Activated T-cell treated with anti-CD3 and anti-CD28 coated beads, Interleukin-2, amount 50 U/mL, for 48 hours (primary cell): ENCODE results near the gene ADCY2.

Source experiments
- DNase-seq, 2 experiments: peaks; one replicate each; pipeline ENCODE4 v3.0.0-alpha.2; 2020

ADCY2 gene

DNA sequence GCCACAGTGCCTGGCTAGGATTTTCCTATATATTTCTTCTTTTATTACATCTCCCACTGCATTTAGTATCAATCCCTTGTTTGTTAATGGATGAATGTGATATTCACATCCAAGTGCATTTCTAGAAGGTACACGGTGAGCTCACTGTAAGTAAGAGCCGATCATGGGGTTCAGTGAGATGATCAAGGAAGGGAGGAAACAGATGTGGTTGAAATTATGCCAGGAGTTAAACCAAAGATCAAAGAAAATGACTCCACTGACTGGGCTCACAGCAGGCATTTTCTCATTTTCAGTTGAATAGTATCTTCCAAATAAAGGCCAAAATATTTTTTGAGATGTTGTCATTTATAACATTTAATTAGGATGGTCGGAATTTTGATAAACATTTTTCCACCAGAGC is 357.2 kb downstream of the ADCY2 start:
- DNase-seq = no peak

DNA sequence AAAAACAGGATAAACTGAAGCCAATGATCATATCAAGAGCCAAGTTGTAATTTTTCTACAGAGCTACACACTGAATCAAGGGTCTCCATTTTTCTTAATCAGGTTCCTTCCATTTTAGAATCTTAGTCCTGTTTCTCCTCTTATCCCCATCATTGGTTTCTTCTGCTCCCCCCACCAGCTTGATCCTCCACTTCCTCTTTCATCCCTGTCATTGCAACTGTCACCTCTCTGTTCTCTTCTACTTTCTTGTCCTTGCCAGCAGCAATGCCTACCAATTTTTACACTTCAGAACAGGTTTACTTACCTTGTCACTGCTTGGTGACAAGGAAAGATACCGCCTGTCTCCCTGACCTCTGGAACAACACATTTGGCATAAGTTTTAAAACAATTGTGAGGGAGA is 357.7 kb downstream of the ADCY2 start:
- DNase-seq = no peak

DNA sequence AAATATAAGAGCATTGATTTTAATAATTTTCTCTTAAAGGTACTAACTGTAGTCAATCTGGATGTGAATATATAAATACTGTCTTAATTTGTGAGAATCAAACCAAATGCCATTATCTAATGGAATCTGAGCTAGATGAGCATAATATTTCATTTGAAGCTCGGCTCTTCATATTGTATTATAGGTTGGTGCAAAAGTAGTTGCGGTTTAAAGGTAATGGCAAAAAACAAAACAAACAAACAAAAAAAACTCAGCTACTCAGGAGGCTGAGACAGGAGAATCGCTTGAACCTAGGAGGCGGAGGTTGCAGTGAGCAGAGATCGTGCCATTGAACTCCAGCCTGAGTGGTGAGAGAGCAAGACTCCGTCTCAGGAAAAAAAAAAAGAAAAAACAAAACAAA is 358.6 kb downstream of the ADCY2 start:
- DNase-seq = no peak

DNA sequence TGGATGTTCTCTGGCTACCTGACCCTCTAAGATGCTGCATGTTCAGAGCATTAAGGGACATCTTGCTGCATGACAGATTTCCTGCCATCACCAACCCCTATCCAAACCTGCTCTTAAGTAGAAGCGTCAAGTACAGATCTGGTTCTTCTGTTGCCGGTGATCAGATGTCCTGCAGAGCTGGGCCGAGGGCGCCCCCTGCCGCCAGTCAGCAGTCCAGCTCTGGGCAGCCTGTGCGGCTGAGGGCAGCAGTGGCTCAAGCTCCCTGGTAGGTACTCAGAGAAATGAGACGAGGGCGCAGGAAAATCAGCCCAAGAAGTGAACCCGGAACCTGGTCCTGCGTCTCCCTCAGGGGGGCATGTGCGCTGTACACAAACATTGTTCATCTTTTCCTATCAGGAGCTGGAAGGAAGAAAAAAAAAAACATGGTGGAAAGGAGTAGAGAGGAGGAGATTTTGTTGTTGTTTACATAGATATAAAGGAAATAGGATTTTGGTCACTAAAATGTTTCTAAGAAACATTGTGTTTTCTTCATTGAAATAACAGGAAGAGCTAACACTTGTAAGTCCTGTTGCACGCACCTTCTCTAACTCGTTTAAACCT is 359.2 kb downstream of the ADCY2 start:
- peak; percentile 48 to 60 for DNase-seq

DNA sequence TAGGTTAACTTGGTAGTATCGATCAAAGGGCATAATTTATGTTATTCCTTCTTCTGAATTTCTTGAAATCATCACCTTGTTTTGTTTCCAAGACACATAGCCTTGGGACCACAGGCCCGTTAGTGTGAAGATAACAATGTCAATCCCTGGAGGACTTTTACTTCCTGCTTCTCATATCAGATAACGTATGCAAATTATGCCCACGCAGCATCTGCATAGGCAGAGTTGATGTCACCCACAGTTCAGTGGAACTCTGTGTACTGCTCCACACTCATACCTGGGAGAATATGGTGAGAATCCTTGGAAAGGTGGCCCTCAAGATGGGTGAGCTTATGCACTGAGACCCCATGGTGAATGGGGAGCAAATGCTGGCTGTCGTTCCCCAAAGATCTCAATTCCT is 360.0 kb downstream of the ADCY2 start:
- no peak for DNase-seq

DNA sequence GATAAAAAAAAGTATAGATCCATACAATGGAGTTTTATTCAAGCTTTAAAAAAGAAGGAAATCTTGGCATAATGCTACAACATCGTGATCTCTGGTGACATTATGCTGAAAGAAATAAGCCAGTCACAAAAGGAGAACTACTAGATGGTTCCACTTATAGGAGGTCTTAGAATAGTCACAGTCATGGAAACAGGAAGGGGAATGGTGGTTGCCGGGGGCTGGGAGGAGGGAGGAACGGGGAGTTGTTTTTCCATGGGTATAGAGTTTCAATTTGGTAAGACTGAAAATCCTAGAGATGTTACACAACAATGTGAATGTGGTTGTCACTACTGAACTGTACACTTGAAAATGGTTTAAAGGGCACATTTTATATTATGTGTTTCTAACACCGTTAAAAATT is 360.5 kb downstream of the ADCY2 start:
- no peak for DNase-seq

DNA sequence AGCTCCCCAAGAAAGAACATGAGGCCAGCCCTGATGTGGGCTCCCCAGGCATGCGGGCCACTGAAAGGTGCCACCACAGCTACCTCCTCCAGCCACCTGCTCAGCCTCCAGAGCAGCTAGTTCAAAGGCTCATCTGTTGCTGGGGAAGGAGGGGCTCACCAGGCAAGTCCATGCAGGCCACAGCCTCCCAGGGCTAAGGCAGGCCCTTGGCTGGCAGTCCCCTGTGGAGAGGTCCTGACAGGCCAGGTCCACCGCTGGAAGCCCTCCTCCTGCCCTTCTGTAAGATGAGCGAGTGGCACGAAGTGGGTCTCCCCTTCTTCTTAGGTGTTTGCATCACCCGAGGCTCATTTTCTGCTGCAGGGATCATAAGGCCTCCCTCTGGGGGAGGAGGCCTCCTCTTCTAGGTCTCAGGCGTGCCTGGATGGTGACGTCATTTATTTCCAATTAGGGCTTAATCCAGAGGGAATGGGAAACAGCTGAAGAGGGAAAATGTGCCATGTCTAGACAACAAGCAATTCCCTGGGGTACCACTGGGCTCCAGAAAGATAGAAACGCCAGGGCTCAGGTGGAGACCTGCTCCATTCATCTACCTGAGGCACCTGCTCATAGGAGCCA is 363.4 kb downstream of the ADCY2 start:
- no peak for DNase-seq

DNA sequence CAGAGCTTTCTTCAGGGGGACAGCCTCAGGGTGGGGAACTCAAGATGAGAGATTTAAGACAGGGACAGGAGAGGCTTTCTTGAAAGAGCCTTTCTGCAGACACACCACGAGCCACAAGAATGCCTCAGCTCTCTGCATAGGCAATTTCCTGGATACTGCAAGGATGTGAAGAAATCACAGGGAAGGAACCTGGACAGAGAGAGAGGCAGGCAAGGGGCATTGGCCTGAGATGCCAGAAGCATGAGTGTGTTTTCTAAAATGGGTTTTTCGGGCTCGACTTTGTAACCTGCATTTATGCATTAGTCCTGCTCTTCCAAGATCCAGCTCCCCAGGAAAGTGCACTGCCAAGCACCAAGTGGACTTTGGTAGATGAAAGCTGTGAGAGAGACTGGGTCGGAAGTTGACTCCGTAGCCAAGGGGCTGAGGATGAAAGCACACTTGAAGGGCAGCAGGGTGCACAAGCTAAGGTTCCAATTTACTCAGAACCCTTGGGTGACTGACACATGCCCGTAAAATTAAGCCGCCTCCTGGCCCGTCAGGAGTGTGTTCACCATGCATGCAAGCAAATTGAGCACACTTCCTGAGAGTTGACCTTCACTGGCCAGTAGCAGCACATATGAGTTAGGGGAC is 364.1 kb downstream of the ADCY2 start:
- DNase-seq = no peak

DNA sequence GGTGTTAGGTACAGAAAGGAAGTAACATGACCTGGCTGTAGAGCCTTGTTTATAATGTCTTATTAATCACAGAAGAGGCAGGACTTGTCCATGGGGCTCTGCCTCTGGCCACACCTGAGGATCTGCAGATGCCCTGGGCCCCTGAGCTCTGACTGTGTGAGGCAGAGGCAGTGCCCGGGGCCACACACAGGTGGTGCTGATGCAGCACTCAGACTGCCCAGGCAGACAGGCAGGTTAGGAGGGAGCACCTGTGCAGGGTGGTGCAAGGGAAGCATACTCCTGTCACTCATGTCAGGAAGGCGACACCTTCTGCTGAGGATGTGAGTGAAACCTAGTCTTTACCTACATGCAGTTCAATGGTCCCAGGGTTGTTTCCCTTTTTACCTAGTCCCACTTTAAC is 366.3 kb downstream of the ADCY2 start:
- DNase-seq = no peak

DNA sequence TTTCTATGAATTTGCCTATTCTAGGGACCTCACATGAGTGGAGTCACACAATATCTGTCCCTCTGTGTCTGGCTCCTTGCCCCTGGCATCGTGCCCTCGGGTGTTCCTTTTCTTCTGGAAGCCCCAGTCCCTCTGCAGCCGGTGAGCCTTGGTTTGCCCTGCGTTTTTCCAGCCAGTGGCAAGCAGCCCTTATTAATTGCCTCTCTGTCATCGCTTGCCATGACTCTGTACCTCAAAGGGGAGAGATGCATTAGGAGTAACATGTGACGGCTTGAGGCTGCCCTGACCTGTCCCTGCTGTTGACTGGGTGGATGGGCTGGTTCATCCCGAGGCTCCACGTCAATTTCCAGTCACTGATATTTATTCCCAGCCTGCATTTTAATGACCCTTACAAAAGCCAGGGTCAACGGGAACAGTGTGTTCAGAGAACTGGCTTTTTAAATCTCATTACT is 367.7 kb downstream of the ADCY2 start:
- no peak for DNase-seq

DNA sequence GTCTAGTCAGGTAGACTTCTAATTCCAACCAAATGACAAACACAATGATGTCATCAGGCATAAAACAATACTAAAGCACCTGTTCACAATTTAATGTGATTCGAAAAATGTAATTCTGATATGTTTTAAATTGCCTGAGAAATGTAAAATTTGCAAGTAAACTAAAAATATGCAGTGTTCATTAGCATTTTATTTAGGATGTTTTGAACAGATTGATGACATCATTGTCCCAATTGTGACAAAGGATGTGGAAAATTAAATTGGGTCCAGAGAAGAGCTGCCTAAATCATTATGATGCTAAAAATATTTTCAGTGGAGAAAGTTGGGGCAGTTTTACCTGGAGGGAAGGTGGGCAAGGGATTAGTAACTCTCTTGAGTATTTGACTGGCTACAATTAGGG is 368.5 kb downstream of the ADCY2 start:
- DNase-seq = no peak

DNA sequence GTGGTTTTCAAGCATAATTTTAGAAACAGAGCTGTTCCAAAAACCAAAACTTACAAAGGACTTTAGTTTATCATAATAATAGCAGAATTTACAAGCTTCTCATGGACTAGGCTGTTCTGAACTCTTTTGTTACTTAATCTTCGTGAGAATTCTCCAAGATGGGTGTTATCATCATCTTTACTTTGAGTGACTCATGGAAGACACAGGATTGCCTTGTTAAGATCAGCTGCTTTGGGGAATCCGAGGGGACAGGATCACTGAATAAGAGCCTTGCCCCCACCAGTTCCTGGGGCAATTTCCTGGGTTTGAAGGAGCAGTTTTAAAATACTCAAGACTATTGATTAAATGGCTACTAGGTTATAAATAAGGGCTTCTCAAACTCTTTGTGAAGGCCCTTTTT is 374.5 kb downstream of the ADCY2 start:
- no peak for DNase-seq

DNA sequence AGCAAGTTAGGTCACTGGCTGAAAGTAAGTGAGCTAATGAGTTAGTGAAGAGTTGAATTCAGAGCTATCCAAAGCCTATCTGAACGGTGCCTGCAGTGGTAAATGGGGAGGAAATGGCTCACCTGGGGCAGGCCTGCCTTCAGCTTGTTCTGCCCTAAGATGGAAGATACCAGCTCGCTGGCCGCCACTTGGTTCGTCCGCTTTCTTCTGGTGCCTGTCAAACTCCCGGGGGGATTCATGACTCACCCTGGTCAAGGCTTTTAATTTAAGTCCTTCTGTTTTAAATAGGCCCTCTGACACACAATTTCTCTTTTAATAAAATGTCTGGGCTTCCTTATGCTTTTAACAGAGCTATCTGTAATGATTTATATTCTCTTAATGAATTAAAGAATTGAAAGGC is 376.2 kb downstream of the ADCY2 start:
- no peak for DNase-seq

DNA sequence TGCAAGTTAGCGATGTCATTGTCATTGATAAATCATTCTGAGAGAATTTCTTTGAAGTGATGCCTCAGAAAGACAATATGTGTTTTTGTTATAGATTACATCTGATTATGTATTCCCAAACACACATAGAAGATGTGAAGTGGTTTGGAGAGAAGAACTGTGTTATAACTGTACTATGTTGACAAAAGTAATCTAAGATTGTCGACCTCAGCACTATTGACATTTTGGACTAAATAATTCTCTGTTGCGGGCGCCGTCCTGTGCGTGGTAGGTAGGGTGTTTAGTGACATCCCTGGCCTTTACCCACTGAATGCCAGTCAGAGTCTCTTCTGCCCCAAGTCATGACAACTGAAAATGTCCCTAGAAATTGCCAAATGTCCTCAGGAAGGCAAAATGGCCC is 377.2 kb downstream of the ADCY2 start:
- no peak for DNase-seq

DNA sequence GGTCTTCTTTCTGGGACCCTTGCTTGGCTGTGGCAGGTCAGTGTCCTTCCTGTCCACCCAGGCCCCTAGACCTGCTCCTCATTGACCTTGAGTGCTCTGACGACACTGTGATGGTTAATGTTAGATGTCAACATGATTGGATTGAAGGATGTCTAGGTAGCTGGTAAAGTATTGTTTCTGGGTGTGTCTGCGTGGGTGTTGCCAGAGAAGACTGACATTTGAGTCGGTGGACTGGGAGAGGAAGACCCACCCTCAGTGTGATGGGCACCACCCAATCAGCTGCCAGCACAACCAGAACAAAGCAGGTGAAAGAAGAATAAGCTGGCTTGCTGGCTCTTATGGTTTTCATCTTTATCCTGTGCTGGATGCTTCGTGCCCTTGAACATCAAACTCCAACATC is 380.5 kb downstream of the ADCY2 start:
- DNase-seq = no peak

DNA sequence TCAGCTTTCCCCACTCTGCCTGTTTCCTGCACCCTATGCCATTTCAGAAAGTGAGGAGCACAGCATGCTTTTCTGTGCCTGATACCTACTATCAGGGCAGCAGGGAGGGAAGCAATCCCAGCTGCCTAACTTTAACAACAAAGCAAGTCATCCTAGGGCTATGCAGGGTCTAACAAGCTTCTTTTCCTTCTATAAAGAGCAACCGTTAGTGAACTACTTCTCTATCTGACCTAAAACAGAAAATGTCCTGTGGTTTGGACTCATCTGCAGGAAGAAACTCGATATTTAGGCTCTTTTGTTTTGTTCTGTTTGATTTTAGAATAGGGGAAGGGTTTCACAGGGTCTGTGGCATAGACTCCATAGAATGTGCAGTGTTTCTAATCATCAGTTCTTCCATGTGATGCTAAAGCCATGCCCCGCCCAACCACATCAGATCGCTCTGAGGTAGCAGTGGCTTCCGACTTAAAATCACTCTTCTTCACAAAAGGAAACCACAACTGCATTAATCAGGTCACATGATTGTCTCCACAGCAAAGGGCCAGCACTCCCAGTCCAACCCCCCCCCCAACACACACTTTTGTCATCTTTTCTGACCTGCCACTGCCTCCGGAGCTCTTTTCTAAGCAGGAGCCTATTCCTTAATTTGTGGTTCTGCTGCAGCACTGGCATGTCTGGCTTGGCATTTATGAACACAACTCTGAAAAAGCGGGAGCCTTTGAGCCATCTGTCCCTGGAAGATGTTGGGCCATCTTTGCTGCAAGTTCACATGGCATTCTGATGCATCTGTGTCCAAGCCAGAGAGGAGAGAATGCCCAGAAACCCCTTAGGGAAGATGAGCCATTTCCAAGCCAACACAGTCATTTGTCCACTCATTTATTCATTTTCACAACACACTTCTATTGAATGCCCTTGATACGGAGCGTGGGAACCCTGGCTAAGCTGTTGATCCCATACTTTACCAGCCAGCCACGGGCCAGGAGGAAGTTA is 383.4 kb downstream of the ADCY2 start:
- no peak for DNase-seq

DNA sequence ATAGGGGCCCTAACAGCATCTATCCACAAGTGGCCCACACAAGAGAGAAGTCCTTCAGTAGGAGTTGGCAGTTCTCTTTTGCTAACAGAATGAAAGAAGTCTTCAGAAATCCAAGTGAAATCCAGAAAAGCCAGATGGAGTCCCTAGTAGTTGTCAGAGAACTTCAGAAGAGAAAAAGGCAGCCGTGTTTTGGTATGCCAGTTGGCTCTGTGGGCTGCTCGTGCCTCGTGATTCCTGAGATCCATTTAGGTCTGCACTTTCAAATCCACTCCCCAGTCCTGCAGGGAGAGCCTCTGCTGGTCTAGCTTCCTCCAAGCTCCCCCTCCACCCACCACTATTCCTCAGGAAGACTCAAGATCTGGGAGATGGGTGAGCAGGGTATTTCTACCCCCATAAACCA is 386.0 kb downstream of the ADCY2 start:
- DNase-seq = no peak

DNA sequence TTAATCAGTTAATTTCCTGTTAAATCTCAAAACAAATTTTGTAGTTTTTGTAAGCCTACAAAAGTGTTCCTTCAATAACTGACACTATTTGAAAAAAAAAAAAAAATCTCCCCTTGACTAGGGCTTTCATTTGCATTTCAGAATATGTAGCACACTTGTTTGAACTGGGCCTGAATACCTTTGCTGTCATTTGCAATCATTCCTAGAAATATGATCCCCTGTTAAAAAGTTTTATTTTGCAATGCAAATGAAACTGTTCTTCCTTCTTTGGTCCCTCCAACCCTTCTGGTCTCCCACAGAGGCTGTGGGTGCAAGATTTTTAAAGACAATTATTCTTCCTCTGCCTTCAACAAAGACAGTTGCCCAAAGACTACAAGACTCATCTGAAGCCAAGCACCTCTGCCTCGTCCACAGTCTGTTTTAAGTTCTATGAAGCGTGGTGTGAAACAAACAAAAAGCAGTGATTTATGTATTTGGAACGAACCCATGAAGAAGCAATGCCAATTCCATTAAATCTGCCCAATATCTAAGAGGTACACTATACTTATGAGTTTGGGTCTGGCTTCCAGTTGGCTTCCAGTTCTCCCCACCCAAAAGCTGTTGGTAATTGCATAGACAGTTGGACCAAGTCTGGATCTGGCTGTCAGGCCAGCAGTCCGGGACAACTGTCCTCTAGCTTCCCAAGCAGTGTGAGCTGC is 388.9 kb downstream of the ADCY2 start:
- DNase-seq = no peak

DNA sequence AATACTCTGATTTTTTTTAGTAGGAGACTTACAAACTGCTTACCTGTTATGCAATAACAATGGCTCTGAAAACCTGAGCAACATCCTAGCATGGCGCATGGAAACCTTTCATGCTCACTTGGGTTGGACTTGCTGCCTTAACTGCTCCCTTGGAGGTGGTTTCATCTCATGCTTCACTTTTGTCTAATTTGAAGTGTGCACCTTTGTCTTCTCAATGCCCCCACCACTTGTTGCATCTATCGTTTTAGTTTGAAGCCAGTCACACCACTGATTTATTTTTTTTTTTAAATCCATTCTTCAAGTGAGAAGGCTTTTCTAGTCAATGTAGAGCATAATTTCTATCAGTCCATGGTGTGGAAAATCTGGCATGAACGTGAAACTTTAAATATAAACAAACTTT is 391.8 kb downstream of the ADCY2 start:
- no peak for DNase-seq

DNA sequence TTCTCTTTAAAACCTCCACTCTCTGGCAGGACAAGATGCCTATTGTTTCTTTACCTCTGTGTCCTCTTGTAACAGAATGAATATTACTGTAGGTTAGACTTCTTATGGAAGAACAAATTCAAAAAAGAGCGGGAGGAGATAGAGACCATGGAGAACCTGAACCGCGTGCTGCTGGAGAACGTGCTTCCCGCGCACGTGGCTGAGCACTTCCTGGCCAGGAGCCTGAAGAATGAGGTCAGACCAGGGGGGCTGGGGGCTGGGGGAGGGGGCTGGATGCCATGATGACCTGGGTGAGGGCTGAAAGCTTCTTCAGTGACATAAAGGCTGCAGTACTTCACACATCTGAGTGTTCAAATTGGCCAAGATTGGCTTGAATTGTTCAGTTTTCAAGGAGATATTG is 393.6 kb downstream of the ADCY2 start:
- no peak for DNase-seq

DNA sequence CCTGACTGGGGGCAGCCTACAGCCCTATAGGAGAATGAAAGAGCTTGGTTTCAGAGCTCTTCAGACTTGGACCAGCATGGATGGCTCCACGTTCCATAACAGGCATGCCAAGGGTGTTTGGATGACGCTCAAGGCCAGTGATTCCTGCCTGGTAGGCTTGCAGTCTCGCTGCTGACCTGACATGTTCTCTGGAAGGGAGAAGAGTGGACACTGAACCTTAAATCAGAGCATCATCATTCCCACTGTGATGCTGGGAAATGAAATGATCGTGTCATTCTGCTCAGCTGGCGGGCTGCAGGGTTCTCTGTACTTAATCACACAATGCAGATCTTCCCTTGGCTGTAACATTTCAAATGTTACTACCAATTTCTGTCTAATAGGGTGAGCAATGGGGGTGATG is 398.0 kb downstream of the ADCY2 start:
- no peak for DNase-seq

DNA sequence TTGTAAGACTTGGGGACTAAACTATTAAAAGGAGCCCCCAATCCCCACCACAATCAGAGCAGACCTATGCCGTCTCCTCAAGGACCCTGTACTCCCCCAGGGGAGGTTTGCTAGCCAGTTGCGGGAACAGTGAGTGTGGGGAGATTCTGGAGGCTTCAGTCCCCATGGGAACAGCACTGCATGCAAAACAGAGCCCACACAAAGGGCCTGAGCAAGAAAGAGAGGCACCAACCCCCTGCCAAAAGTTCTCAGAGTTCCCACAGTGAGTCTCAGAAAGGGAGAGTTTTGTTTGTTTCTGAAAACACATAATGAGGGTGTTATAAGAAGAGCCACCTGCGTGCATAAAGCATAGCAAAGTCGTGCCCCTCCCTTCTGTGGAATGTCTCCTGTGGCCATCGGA is 398.4 kb downstream of the ADCY2 start:
- DNase-seq = no peak

DNA sequence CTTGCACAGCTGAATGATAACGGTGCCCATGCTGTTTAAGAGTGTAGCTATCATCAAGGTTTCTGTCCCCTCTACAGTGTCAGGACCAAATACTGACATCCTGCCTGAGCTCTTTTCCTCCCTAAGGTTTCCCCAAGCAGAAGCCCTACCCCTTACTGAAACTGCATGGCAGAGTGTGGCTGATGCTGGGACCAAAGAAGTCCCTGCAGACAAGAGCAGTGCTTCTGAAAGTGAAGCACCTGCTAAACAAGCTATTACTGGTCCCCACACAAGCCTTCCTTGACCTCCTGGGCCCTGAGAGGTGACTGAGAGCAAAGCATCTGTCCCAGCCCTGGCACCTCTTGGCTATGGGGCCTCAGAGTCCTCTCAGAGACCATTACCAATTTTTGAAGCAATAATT is 398.9 kb downstream of the ADCY2 start:
- DNase-seq = no peak
